Esophagus squamous epithelium (tissue), 4 donors: Measurements from ENCODE around the gene PCCA.

Source experiments
- POLR2A ChIP-seq, 4 donors: fragments of 450-650 bp; IDR thresholded peaks; one replicate each; pipeline ENCODE4 v1.6.1; 2017; ENCODE audit warnings: antibody characterized with exemption in 4 of 4, mild to moderate bottlenecking in 4 of 4, moderate library complexity in 3 of 4
- TF ChIP-seq, protein P1 (sequence below), 6 experiments: fragments of 450-650 bp in 4 of 6; fragments of 200-600 bp in 2 of 6; sonication (generic) in 2 of 6; IDR thresholded peaks; one replicate each; pipeline ENCODE4 v1.5.1; 2016 to 2019; ENCODE audit warnings: antibody characterized with exemption in 6 of 6, mild to moderate bottlenecking in 4 of 6, moderate library complexity in 4 of 6

DNA sequence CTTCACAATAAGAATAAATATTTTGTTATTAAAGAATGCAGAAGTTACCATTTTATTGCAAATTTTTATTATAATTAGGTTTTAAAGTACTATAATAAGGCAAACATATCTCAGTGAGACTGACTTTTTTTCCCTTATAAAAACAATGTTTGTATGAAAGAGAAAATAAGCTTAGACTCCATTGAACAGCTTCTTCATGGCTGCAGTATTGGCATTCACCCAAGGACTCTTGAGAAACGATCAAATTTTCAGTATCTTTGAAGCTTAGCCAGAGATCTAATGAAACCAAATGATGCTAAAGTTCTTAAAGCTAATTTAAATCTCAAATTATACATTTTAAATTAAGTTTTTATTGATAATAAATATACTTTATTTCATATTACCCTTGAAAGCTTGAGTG is 371.4 kb downstream of the PCCA start:
- TF ChIP-seq, protein P1, sequence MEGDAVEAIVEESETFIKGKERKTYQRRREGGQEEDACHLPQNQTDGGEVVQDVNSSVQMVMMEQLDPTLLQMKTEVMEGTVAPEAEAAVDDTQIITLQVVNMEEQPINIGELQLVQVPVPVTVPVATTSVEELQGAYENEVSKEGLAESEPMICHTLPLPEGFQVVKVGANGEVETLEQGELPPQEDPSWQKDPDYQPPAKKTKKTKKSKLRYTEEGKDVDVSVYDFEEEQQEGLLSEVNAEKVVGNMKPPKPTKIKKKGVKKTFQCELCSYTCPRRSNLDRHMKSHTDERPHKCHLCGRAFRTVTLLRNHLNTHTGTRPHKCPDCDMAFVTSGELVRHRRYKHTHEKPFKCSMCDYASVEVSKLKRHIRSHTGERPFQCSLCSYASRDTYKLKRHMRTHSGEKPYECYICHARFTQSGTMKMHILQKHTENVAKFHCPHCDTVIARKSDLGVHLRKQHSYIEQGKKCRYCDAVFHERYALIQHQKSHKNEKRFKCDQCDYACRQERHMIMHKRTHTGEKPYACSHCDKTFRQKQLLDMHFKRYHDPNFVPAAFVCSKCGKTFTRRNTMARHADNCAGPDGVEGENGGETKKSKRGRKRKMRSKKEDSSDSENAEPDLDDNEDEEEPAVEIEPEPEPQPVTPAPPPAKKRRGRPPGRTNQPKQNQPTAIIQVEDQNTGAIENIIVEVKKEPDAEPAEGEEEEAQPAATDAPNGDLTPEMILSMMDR (IDR thresholded peaks at IDR 0.05): no peak
- no peak for TF ChIP-seq POLR2A (IDR thresholded peaks at IDR 0.05)
